OCI-M2 (cell line): ENCODE data around the gene CNTN4.

Experiments used
- DNase-seq: peaks from one replicate; lab custom pipeline; 2025; ENCODE audit not compliant: unreplicated experiment; lab: John Stamatoyannopoulos, UW

The CNTN4 gene

GRCh38 chr3:2579206-2579605, 480.5 kb downstream of the CNTN4 start:
- no peak for DNase-seq

GRCh38 chr3:2583046-2583445, 484.4 kb downstream of the CNTN4 start:
- DNase-seq: no peak

GRCh38 chr3:2589336-2589969, 490.8 kb downstream of the CNTN4 start:
- DNase-seq: no peak

GRCh38 chr3:2595486-2595885, 496.8 kb downstream of the CNTN4 start:
- no peak for DNase-seq

GRCh38 chr3:2597615-2598014, 498.9 kb downstream of the CNTN4 start:
- no peak for DNase-seq

GRCh38 chr3:2599471-2599870, 500.8 kb downstream of the CNTN4 start:
- DNase-seq: no peak

- DNase-seq: no peak
Measured at GRCh38 chr3:2603692-2604289, 505.1 kb downstream of the CNTN4 start.

GRCh38 chr3:2614578-2614977, 515.9 kb downstream of the CNTN4 start:
- DNase-seq: no peak

- no peak for DNase-seq
Measured at GRCh38 chr3:2615080-2615479, 516.4 kb downstream of the CNTN4 start.

- no peak for DNase-seq
Measured at GRCh38 chr3:2623436-2623835, 524.8 kb downstream of the CNTN4 start.

- DNase-seq: no peak
Measured at GRCh38 chr3:2628117-2628516, 529.5 kb downstream of the CNTN4 start.

GRCh38 chr3:2635511-2635910, 536.8 kb downstream of the CNTN4 start:
- no peak for DNase-seq

GRCh38 chr3:2643606-2644005, 544.9 kb downstream of the CNTN4 start:
- DNase-seq: no peak

- DNase-seq: no peak
Measured at GRCh38 chr3:2645001-2645400, 546.3 kb downstream of the CNTN4 start.

- DNase-seq: no peak
Measured at GRCh38 chr3:2650746-2651145, 552.1 kb downstream of the CNTN4 start.

- DNase-seq: no peak
Measured at GRCh38 chr3:2652386-2652785, 553.7 kb downstream of the CNTN4 start.

- no peak for DNase-seq
Measured at GRCh38 chr3:2653706-2654105, 555.0 kb downstream of the CNTN4 start.

- DNase-seq: no peak
Measured at GRCh38 chr3:2655229-2655701, 556.6 kb downstream of the CNTN4 start.

GRCh38 chr3:2656806-2657777, 558.4 kb downstream of the CNTN4 start:
- no peak for DNase-seq

GRCh38 chr3:2657971-2658370, 559.3 kb downstream of the CNTN4 start:
- DNase-seq: no peak

- no peak for DNase-seq
Measured at GRCh38 chr3:2659896-2660295, 561.2 kb downstream of the CNTN4 start.

GRCh38 chr3:2661078-2661477, 562.4 kb downstream of the CNTN4 start:
- no peak for DNase-seq
